BE2C (cell line): ENCODE measurements around the gene PRKCZ.
"Not testable (repeated sequence)": the region's sequence is repeated elsewhere in the genome, so short reads cannot be mapped to it uniquely, and the experiment has no call there.

Source experiments
- DNase-seq: peaks from one replicate; pipeline ENCODE4 v3.0.0-alpha.2; 2020
- H3K27me3 ChIP-seq: fragments of 250-450 bp; sonication (Bioruptor Pico); 2 replicates; pipeline ENCODE4 v1.5.1; 2020; ENCODE audit warnings: mild to moderate bottlenecking
- H3K36me3 ChIP-seq: fragments of 250-450 bp; sonication (Bioruptor Pico); 2 replicates; pipeline ENCODE4 v1.5.1; 2020; ENCODE audit warnings: mild to moderate bottlenecking
- H3K4me1 ChIP-seq: fragments of 250-450 bp; sonication (Bioruptor Pico); 2 replicates; pipeline ENCODE4 v1.5.1; 2020
- H3K4me3 ChIP-seq: 2 replicates; pipeline ENCODE4 v1.5.1; 2011; ENCODE audit warnings: low read depth, low read length
- H3K9me3 ChIP-seq: fragments of 250-450 bp; sonication (Bioruptor Pico); 2 replicates; pipeline ENCODE4 v1.5.1; 2020
- TF ChIP-seq, protein P1 (sequence below): IDR thresholded peaks from 2 replicates; pipeline ENCODE4 v1.5.1; 2012; ENCODE audit warnings: mild to moderate bottlenecking, low read depth, low read length

Gene PRKCZ

DNA sequence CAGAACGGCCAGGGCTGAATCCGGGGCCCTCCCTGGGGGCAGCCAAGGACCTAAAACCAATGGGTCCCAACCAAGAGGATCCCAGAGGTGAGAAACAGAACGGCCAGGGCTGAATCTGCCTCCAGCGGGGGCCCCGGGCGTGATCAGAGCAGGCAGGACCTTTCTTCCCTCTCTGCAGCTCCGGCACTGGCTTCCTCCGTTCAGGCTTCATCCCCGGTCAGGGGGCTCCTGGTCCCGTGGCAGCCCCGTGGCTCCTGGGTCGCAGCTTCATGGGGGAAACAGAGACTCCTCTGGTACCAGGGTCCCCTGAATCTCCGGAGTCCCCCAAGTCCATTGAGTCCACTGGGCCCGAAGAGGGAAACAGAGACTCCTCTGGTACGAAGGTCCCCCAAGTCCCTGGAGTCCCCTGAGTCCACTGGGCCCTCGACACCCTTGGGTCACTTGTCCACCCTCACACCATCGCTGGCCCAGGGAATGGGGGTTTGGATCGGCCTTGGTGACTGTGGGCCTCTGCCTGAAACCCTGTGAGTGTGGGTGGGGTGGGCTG lies 60.1 kb downstream of the PRKCZ start:
- H3K27me3 ChIP-seq = peaks cover 4% of the 10 kb centered on the region; the same call in 1 of the 2 replicates
- H3K36me3 ChIP-seq = no peaks in the 10 kb centered on the region
- no peaks in the 10 kb centered on the region for H3K9me3 ChIP-seq
- H3K4me3 ChIP-seq = no peak overlapping the region
- no peak for DNase-seq
- TF ChIP-seq, protein P1, sequence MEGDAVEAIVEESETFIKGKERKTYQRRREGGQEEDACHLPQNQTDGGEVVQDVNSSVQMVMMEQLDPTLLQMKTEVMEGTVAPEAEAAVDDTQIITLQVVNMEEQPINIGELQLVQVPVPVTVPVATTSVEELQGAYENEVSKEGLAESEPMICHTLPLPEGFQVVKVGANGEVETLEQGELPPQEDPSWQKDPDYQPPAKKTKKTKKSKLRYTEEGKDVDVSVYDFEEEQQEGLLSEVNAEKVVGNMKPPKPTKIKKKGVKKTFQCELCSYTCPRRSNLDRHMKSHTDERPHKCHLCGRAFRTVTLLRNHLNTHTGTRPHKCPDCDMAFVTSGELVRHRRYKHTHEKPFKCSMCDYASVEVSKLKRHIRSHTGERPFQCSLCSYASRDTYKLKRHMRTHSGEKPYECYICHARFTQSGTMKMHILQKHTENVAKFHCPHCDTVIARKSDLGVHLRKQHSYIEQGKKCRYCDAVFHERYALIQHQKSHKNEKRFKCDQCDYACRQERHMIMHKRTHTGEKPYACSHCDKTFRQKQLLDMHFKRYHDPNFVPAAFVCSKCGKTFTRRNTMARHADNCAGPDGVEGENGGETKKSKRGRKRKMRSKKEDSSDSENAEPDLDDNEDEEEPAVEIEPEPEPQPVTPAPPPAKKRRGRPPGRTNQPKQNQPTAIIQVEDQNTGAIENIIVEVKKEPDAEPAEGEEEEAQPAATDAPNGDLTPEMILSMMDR = no peak
- no peaks in the 10 kb centered on the region for H3K4me1 ChIP-seq

DNA sequence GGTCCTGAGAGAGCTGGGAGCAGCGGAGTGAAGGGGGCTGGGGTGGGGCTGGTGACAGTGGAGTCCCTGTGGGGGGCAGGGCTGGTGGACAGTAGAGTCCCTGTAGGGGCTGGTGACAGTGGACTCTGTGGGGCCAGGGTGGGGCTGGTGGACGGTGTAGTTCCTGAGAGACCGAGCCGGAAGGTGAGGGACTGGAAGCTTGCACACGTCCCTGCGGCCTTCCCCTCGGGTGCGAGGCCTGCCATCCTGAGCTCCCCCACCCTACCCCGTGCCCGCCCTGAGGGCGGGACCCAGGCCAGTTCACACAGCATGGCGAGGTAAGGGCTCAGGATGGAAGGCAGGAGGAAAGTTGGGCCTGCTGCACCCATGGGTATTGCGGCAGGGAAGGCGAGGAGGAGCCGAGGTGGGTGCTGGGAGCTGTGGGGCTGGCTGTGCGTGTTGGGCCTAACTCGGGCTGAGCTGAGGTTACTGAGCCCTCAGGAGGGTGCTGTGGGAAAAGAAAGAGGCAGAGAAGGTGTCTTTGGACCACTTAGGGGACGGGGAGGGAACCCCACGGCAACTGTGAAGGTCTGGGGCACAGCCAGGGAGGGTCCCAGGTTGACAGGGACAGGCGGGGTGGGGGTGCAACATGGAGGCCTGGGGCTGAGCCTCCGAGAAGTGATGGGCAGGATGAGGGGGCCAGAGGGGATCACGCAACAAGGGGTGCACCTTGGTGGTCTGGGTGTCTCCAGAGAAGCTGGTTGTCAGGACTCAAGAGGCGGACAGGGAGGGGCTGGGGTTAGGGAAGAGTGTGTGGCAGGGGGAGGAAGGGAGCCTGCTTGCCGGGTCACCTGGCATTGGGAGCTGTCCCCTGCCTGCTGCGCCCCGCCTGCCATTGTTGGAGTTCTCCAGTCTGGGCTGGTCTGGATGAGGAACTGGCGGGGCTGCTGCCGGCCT lies 60.8 kb downstream of the PRKCZ start:
- TF ChIP-seq, protein P1 = no peak
- H3K9me3 ChIP-seq = no peaks in the 10 kb centered on the region
- H3K4me1 ChIP-seq = no peaks in the 10 kb centered on the region
- peak; percentile 7 for DNase-seq
- peaks cover 11% of the 10 kb centered on the region for H3K27me3 ChIP-seq
- H3K4me3 ChIP-seq = no peak overlapping the region
- no peaks in the 10 kb centered on the region for H3K36me3 ChIP-seq

DNA sequence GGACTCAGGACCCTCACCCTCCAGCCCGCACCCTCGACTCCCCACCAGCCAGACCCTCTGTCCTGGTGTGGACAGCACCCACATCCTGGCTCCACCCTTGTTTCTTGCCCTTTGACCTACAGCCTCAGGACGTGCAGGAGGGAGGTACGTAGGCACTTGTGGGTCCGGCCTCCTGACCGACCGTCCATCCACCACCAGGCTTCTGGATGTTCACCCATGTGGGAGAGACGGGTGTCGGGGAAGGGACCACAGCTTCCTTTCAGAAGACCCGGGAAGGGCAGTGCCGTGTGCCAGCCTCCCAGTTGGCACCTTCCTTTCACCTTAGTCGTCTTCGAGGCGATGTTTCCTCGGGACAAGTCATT lies 61.4 kb downstream of the PRKCZ start:
- Histone ChIP-seq H3K4me1 (no peaks in the 10 kb centered on the region), H3K27me3 (peaks cover 18% of the 10 kb centered on the region), H3K4me3 (no peak overlapping the region), H3K36me3 (no peaks in the 10 kb centered on the region), H3K9me3 (no peaks in the 10 kb centered on the region)
- TF ChIP-seq, protein P1 = no peak
- DNase-seq = peak; percentile 9

DNA sequence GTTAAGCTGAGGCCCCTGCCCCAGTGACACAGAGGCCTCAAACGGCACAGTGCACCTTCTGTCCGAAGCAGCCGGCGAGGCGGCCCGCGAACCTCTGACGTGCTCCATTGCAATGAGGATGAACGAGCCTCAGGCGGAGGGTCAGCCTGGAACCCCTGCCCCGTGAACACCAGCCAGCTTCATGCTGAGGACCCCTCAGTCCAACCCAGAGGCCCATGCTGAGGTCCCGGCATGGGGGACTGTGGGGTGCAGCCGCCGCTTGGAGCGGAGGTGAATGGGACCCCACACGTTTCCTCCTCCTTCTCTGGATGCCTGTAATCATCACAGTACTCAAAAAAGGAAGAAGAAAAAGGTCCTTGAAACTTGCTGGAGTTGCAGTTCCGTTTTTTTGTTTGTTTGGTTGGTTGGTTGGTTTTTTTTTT lies 62.1 kb downstream of the PRKCZ start:
- no peak for DNase-seq

DNA sequence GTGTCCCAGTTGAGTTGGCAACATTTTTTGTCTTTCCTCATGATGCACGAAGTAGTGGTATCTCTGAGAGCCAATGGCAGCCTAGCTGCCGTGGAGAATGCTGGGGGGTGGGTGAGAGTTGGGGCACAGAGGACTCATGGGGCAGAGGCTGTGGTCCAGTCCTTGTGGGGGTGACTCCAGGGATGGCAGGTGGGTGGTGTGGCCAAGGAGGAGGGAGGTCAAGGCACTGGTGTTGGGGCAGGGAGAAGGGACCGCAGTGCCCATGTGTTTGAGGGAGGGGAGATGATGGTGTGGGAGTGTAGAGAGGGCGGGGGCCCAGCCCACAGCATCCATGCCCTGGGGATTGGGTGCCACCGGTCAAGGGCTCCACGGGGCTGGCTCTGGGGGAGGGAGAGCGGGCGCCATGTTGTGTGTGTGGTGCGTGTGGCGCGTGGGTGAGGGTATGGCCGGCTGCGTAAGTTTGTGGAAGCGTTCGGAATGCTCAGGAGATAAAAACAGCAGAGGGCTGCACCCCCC lies 63.5 kb downstream of the PRKCZ start:
- TF ChIP-seq, protein P1 = no peak
- Histone ChIP-seq H3K4me3 (no peak overlapping the region), H3K9me3 (no peaks in the 10 kb centered on the region), H3K27me3 (peaks cover 18% of the 10 kb centered on the region), H3K36me3 (no peaks in the 10 kb centered on the region), H3K4me1 (no peaks in the 10 kb centered on the region)
- DNase-seq = no peak

More for the DNA sequence above, 62.1 kb downstream of the PRKCZ start:
- Histone ChIP-seq H3K9me3 (no peaks in the 10 kb centered on the region), H3K27me3 (peaks cover 18% of the 10 kb centered on the region), H3K4me3 (no peak overlapping the region), H3K4me1 (no peaks in the 10 kb centered on the region), H3K36me3 (no peaks in the 10 kb centered on the region)
- TF ChIP-seq, protein P1 = no peak

DNA sequence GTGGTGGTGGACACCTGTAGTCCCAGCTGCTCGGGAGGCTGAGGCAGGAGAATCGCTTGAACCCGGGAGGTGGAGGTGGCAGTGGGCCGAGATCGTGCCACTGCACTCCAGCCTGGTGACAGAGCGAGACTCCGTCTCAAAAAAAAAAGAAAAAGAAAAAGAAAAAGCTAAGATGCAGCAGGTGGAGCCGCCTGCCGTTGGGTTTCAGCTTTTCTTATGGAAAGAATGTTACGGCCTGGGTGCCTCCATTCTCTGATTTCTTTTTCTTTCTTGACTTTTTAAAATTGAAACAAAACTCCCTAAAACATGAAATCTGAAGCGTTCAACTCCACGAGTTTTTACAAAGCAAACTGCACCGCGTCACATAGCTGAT lies 64.4 kb downstream of the PRKCZ start:
- DNase-seq, H3K4me3 ChIP-seq, H3K9me3 ChIP-seq, H3K36me3 ChIP-seq, H3K4me1 ChIP-seq: not testable (repeated sequence)
- peaks cover 18% of the 10 kb centered on the region for H3K27me3 ChIP-seq
